Upper lobe of left lung (tissue), 6 donors: ENCODE results near the gene SIL1. TPM values are rescaled to one million over a fixed set of nuclear protein-coding genes. Genes with fewer than 3 reads are reported as not detected.

Experiments
- ATAC-seq, 2 donors: fragments of 200-7000 bp; cut with Tn5 transposase; one replicate each; pipeline ENCODE4 v1.9.1; 2022; ENCODE audit warnings: mild to moderate bottlenecking in 2 of 2, moderate library complexity in 2 of 2; ENCODE audit not compliant: low FRiP score in 2 of 2
- DNase-seq, 2 donors: peaks; one replicate each; pipeline ENCODE4 v3.0.0-alpha.2; 2019 to 2020
- H3K27ac ChIP-seq, 4 donors: fragments of 200-600 bp; sonication (generic); one replicate each; pipeline ENCODE4 v1.5.1; 2016 to 2019
- H3K27me3 ChIP-seq, 4 donors: fragments of 200-600 bp; sonication (generic); one replicate each; pipeline ENCODE4 v1.5.1; 2017 to 2019
- H3K36me3 ChIP-seq, 4 donors: fragments of 200-600 bp; sonication (generic); one replicate each; pipeline ENCODE4 v1.5.1; 2016 to 2019
- H3K4me1 ChIP-seq, 4 donors: fragments of 200-600 bp; sonication (generic); one replicate each; pipeline ENCODE4 v1.5.1; 2018 to 2019
- H3K4me3 ChIP-seq, 4 donors: fragments of 200-600 bp; sonication (generic); one replicate each; pipeline ENCODE4 v1.5.1; 2017 to 2019; ENCODE audit warnings: mild to moderate bottlenecking in 2 of 4, moderate library complexity in 1 of 4
- H3K9me3 ChIP-seq, 4 donors: fragments of 200-600 bp; sonication (generic); one replicate each; pipeline ENCODE4 v1.5.1; 2018 to 2019
- CTCF ChIP-seq, 6 experiments: fragments of 450-650 bp in 4 of 6; fragments of 200-600 bp in 2 of 6; sonication (generic) in 2 of 6; IDR thresholded peaks; one replicate each; pipeline ENCODE4 v1.5.1; 2016 to 2019; ENCODE audit warnings: antibody characterized with exemption in 6 of 6
- EP300 ChIP-seq, 4 donors: sonication (generic); formaldehyde crosslinking; IDR thresholded peaks; one replicate each; pipeline ENCODE4 v1.5.1; 2017; ENCODE audit warnings: antibody characterized with exemption in 4 of 4, control low read depth in 2 of 4
- POLR2A ChIP-seq, 4 donors: fragments of 450-650 bp; IDR thresholded peaks; one replicate each; pipeline ENCODE4 v1.5.1; 2016 to 2017; ENCODE audit warnings: antibody characterized with exemption in 4 of 4, mild to moderate bottlenecking in 2 of 4
- POLR2AphosphoS5 ChIP-seq, 2 donors: sonication (generic); formaldehyde crosslinking; IDR thresholded peaks; one replicate each; pipeline ENCODE4 v1.5.1; 2017; ENCODE audit warnings: antibody characterized with exemption in 2 of 2
- WGBS, 2 donors: methylation state at CpG; one replicate each; pipeline ENCODE4 v1.1.5; 2017 to 2018; 5-methylcytosine and 5-hydroxymethylcytosine counted together
- total RNA-seq, 6 donors: library from RNA; depleted of rRNA in 4 of 6; stranded (reverse); fragments of >200 nt in 4 of 6; gene quantifications; one replicate each; pipeline versions ENCODE4 v1.1.0 to v1.2.1, GENCODE V29; 2016 to 2021
- donor health status: DM: no; HTN: no; CAD: no; lungs with moderate emphysema.
- donor health status: DM: no; HTN: yes; CAD: no; lungs with severe emphysema.

The SIL1 gene
- total RNA-seq, 6 donors from 2014 or later, result 30.2 to 83.8 (median 51.2) TPM

- Histone ChIP-seq H3K4me1 (peaks cover 0 to 10% (median 3%) of the 10 kb centered on the region in 4 donors), H3K9me3 (no peaks in the 10 kb centered on the region), H3K27ac (no peak overlapping the region), H3K36me3 (peaks cover 0 to 7% (median 0%) of the 10 kb centered on the region in 4 donors), H3K27me3 (no peaks in the 10 kb centered on the region), H3K4me3 (no peak overlapping the region)
- DNase-seq (no peak), ATAC-seq (no peak)
- TF ChIP-seq POLR2AphosphoS5 (IDR thresholded peaks at IDR 0.05) (no peak), CTCF (IDR thresholded peaks at IDR 0.05) (no peak), EP300 (IDR thresholded peaks at IDR 0.05) (no peak), POLR2A (IDR thresholded peaks at IDR 0.05) (no peak)
Measured at GRCh38 chr5:139052975-139053374, 145.2 kb downstream of the SIL1 start.

- Histone ChIP-seq H3K9me3 (no peaks in the 10 kb centered on the region), H3K4me1 (peaks cover 0 to 5% (median 2%) of the 10 kb centered on the region in 4 donors), H3K4me3 (no peak overlapping the region), H3K36me3 (peaks cover 0 to 7% (median 0%) of the 10 kb centered on the region in 4 donors), H3K27ac (no peak overlapping the region), H3K27me3 (no peaks in the 10 kb centered on the region)
- DNase-seq, result peak in 1 of 2 donors; percentile 23
- 42 to 55% methylated on average over 3 of the region's 3 CpGs for WGBS, 2 donors
- TF ChIP-seq CTCF (IDR thresholded peaks at IDR 0.05) (no peak), EP300 (IDR thresholded peaks at IDR 0.05) (no peak), POLR2AphosphoS5 (IDR thresholded peaks at IDR 0.05) (no peak), POLR2A (IDR thresholded peaks at IDR 0.05) (no peak)
- no peak for ATAC-seq
Measured at GRCh38 chr5:139051392-139051791, 146.8 kb downstream of the SIL1 start.

GRCh38 chr5:139050432-139050831 is 147.7 kb downstream of the SIL1 start:
- ATAC-seq, result no peak
- no peaks in the 10 kb centered on the region for H3K9me3 ChIP-seq
- peaks cover 0 to 7% (median 0%) of the 10 kb centered on the region in 4 donors for H3K36me3 ChIP-seq
- no peaks in the 10 kb centered on the region for H3K27me3 ChIP-seq
- TF ChIP-seq CTCF (IDR thresholded peaks at IDR 0.05) (no peak), POLR2A (IDR thresholded peaks at IDR 0.05) (no peak), POLR2AphosphoS5 (IDR thresholded peaks at IDR 0.05) (no peak), EP300 (IDR thresholded peaks at IDR 0.05) (no peak)
- H3K4me1 ChIP-seq, result peaks cover 0 to 5% (median 2%) of the 10 kb centered on the region in 4 donors
- no peak for DNase-seq
- no peak overlapping the region for H3K4me3 ChIP-seq
- no peak overlapping the region for H3K27ac ChIP-seq

GRCh38 chr5:139049780-139050179 is 148.4 kb downstream of the SIL1 start:
- Histone ChIP-seq H3K27ac (no peak overlapping the region), H3K4me3 (no peak overlapping the region), H3K27me3 (no peaks in the 10 kb centered on the region), H3K4me1 (peaks cover 0 to 5% (median 2%) of the 10 kb centered on the region in 4 donors), H3K36me3 (peaks cover 0 to 7% (median 0%) of the 10 kb centered on the region in 4 donors), H3K9me3 (no peaks in the 10 kb centered on the region)
- TF ChIP-seq POLR2A (IDR thresholded peaks at IDR 0.05) (no peak), POLR2AphosphoS5 (IDR thresholded peaks at IDR 0.05) (no peak), EP300 (IDR thresholded peaks at IDR 0.05) (no peak), CTCF (IDR thresholded peaks at IDR 0.05) (no peak)
- WGBS, 2 donors, result 69 to 74% methylated on average over 1 of the region's 1 CpG
- ATAC-seq (no peak), DNase-seq (no peak)

GRCh38 chr5:139046551-139046950 is 151.6 kb downstream of the SIL1 start:
- Histone ChIP-seq H3K27ac (no peak overlapping the region), H3K27me3 (no peaks in the 10 kb centered on the region), H3K4me3 (no peak overlapping the region), H3K4me1 (peaks cover 0 to 5% (median under 1%) of the 10 kb centered on the region in 4 donors), H3K9me3 (no peaks in the 10 kb centered on the region), H3K36me3 (peaks cover 0 to 7% (median 2%) of the 10 kb centered on the region in 4 donors)
- no peak for ATAC-seq
- DNase-seq, result no peak
- TF ChIP-seq CTCF (IDR thresholded peaks at IDR 0.05), result no peak
- TF ChIP-seq POLR2AphosphoS5 (IDR thresholded peaks at IDR 0.05), result no peak
- no peak for TF ChIP-seq POLR2A (IDR thresholded peaks at IDR 0.05)
- TF ChIP-seq EP300 (IDR thresholded peaks at IDR 0.05), result no peak
